Measurements from ENCODE around the gene GLOD4. TPM values are rescaled to one million over a fixed set of nuclear protein-coding genes. Genes with fewer than 3 reads are reported as not detected.
A peak's percentile ranks its signal among the peaks of the same experiment; 100 is the strongest.
"Not testable (repeated sequence)": the region's sequence is repeated elsewhere in the genome, so short reads cannot be mapped to it uniquely, and the experiment has no call there.

GLOD4 gene
- total RNA-seq, 2 experiments from 2014 or later = 57.8 to 64.8 TPM

DNA sequence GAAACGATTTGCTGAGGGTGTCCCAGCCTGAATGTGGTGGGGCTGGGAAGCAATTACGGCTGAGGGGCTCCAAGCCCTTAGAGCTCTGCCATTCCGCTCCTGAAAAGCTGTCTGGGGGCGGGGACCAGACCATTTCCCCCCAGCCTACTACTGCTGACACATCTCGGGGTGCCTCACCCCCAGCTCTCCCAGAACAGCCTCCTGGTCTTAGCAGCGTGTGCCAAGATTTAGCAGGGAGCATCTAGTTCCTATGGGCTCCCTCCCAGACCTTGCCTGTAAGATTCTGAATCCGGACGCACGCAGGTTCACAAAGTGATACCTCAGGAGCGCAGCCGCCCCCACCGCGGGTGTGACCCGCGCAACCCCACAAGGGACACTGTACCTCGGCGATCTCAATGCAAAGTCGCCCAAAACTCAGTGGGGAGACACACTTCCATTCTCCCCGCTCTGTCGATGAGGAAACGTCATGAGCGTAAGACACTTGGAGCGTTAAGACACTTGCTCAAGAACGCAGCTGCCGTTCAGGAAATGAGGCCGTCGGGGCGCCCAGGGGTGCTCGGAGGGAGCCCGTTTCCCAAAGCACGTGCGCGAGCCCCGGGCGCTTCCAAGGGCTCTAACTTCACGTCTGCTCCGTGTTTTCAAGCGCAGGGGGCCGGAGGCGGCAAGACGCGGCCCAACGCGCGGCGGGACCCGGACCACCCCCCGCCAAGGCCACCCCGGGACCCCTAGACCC, 30.6 kb downstream of the GLOD4 start:
- Mint-ChIP-seq H3K9me3 (peaks cover 4% of the 10 kb centered on the region), H3K36me3 (peaks cover 29% of the 10 kb centered on the region), H3K27me3 (no peaks in the 10 kb centered on the region), H3K27ac (peak overlapping the region; percentile 96), H3K4me1 (peaks cover 25% of the 10 kb centered on the region), H3K4me3 (peak overlapping the region; percentile 98)
- POLR2A ChIA-PET = interaction anchor here (0.6 to 3.3 kb wide), 6 partner anchors 15 to 229 kb away, joined by 3 to 21 read pairs (median 4); partner anchors contain the start of genes GLOD4, MRM3 and VPS53
- peak; percentile 74 for DNase-seq
- peak; percentile 51 for ATAC-seq (ENCODE audit: low read depth)

DNA sequence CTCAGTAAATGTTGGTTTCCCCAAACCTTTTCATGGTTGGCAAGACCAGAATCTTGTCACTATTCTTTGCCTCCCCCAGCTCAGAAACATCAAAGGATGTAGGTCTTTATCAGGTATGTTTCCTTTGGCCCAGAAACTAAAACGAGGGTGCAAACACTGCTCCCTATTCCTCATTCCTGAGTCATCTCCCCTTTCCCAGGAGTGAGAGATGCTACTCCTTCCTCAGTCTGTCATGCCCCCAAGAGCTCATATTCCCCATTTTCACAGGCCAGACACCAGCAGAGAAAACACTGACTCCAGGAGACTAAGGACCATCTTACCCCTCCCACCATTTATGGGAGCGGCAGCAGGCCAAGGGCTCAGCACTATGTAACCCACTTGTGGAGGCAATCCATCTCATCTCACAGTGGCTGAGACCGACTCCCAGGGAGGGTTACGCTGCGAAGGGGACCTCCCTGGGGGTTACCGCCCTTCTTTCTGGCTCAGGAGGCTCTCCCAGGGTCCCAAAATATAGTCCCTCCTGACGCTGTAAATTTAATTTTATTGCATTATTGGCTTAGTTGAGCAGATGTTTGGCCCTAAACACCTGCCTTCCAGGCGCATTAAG, 31.5 kb downstream of the GLOD4 start:
- H3K9me3 Mint-ChIP-seq = peaks cover 4% of the 10 kb centered on the region
- peaks cover 25% of the 10 kb centered on the region for H3K4me1 Mint-ChIP-seq
- POLR2A ChIA-PET = interaction anchor here (0.6 to 2.9 kb wide), 5 partner anchors 14 to 230 kb away, joined by 3 to 21 read pairs (median 3); partner anchors contain the start of gene VPS53
- DNase-seq (no peak), ATAC-seq (ENCODE audit: low read depth) (no peak)
- peak overlapping the region; percentile 44 for H3K27ac Mint-ChIP-seq
- H3K27me3 Mint-ChIP-seq = no peaks in the 10 kb centered on the region
- H3K4me3 Mint-ChIP-seq = peak overlapping the region; percentile 98
- peaks cover 28% of the 10 kb centered on the region for H3K36me3 Mint-ChIP-seq

DNA sequence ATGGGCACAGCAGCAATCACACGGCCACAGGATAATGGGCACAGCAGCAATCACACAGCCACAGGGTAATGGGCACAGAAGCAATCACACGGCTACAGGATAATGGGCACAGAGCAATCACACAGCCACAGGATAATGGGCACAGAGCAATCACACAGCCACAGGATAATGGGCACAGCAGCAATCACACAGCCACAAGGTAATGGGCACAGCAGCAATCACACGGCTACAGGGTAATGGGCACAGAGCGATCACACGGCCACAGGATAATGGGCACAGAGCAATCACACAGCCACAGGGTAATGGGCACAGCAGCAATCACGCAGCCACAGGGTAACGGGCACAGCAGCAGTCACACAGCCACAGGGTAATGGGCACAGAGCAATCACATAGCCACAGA, 32.7 kb downstream of the GLOD4 start:
- Mint-ChIP-seq H3K36me3 (peaks cover 29% of the 10 kb centered on the region), H3K4me3 (peak overlapping the region; percentile 27), H3K4me1 (peaks cover 25% of the 10 kb centered on the region)
- H3K27me3 Mint-ChIP-seq; ATAC-seq (ENCODE audit: low read depth); DNase-seq; H3K9me3 Mint-ChIP-seq; H3K27ac Mint-ChIP-seq: not testable (repeated sequence)
- POLR2A ChIA-PET = interaction anchor here (2.9 kb wide), 1 partner anchor 34 kb away, joined by 21 read pairs; the partner anchor contains the start of gene VPS53

DNA sequence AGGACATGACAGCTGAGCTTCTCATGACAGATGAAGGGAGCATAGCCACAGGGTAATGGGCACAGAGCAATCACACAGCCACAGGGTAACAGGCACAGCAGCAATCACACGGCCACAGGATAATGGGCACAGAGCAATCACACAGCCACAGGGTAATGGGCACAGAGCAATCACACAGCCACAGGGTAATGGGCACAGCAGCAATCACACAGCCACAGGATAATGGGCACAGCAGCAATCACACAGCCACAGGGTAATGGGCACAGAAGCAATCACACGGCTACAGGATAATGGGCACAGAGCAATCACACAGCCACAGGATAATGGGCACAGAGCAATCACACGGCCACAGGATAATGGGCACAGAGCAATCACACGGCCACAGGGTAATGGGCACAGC, 33.5 kb downstream of the GLOD4 start:
- ATAC-seq (ENCODE audit: low read depth); POLR2A ChIA-PET; H3K4me3 Mint-ChIP-seq; H3K9me3 Mint-ChIP-seq; DNase-seq; H3K27ac Mint-ChIP-seq; H3K27me3 Mint-ChIP-seq: not testable (repeated sequence)
- Mint-ChIP-seq H3K36me3 (peaks cover 33% of the 10 kb centered on the region), H3K4me1 (peaks cover 25% of the 10 kb centered on the region)

DNA sequence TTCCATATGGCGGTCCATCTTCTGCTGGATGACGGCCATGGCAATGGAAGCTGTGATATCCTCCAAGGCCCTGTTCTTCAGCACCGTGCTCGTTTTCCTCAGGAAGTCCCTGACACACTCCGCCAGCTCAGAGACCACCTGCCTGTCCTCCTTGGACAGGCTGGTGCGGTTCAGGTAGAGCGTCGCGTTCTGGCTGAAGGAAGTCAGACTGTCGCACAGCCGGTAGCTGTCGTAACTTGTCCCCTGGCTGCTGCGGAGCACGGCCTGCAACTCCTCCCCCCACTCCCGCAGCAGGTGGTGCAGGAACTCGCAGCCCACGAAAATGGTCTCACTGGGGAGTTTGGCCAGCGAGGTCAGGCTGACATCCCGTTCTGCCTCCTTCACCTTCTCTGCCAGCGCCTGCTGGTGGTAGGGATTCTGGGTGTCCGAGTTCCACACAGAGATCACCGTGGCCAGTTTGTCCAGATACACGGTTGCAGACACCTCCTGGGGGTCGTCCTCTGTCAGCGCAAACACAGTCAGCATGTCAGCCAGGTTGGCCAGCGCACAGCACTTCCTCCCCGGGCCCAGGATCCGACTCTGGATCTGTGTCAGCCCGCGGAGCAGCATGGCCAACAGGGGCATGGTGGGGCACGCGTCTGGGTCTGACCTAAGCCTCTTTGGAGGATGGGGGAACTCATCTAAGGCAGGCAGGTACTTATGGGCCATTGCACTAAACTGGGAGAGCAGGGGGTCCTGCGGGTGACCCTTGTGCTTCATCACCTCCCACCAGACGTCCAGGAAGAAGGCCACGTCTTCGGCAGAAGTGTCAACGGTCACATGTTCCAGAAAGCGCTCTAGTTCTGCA, 35.1 kb downstream of the GLOD4 start:
- no peak overlapping the region for H3K27ac Mint-ChIP-seq
- no peaks in the 10 kb centered on the region for H3K27me3 Mint-ChIP-seq
- ATAC-seq (ENCODE audit: low read depth) (no peak), DNase-seq (no peak)
- H3K36me3 Mint-ChIP-seq = peaks cover 36% of the 10 kb centered on the region
- H3K4me1 Mint-ChIP-seq = peaks cover 23% of the 10 kb centered on the region
- no peak overlapping the region for H3K4me3 Mint-ChIP-seq
- H3K9me3 Mint-ChIP-seq = peaks cover 4% of the 10 kb centered on the region
- POLR2A ChIA-PET = no interaction called here

DNA sequence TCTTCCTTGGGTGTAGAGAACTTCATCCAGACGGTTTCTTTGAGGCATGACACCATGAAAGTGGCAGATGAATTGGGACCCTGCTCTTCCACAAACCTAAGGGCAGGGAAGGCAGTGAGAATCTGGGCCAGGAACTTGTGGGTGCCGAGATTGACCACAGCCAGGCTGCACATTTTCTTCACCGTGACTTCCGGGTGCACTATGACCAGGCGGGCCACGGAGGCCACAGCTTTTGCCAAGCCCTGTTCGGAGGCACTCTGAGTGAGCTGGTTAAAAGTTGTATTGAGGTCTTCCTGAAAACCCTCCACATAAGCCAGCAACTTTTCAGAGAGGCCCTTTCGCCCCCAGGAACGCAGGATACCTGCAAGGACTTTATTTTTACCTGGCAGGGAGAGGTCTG, 35.9 kb downstream of the GLOD4 start:
- no peak overlapping the region for H3K4me3 Mint-ChIP-seq
- H3K4me1 Mint-ChIP-seq = peaks cover 21% of the 10 kb centered on the region
- ATAC-seq (ENCODE audit: low read depth) = no peak
- POLR2A ChIA-PET = interaction anchor here (1.2 kb wide), 1 partner anchor 13 kb away, joined by 4 read pairs; no protein-coding TSS in a partner anchor
- no peak overlapping the region for H3K27ac Mint-ChIP-seq
- peaks cover 41% of the 10 kb centered on the region for H3K36me3 Mint-ChIP-seq
- H3K9me3 Mint-ChIP-seq = peaks cover 4% of the 10 kb centered on the region
- no peaks in the 10 kb centered on the region for H3K27me3 Mint-ChIP-seq
- DNase-seq = no peak

DNA sequence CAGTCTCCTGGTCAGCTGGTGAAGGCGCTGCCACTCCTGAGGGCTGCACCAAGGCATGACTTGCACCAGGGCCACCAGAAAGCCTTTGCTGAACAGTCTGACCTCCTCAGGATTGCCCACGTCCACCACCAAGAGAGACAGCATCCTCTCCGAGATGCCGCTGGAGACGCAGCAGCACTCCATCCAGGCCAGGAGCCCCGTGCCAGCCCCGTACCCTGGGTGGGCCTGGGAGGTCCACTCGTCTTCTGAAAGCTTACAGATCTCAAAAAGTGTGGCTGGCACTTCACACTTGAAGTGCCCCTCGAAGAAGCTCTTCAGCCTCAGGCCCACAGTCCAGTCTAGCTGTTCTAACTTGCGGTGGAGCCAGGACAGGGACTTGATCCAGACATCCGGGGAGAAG, 36.7 kb downstream of the GLOD4 start:
- ATAC-seq (ENCODE audit: low read depth) = no peak

DNA sequence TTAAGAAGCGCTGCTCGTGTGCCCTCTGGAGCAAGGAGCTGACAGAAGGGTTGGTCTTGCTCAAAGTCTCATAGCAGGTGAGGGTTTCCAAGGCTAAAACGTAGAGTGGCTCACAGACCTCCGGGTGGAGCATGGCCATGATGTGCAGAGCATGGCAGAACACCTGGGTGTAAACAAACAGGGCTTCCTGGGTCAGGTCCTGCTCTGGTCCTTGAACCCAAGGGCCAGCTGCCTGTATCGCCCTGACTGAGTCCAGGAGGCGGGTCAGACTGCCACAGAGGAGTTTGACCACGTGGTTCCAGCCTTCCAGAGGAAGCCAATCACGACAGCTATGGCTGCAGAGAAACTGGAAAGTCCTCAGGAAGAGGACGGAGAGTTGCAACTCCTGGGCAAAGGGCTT, 37.1 kb downstream of the GLOD4 start:
- H3K4me1 Mint-ChIP-seq = peaks cover 17% of the 10 kb centered on the region
- H3K9me3 Mint-ChIP-seq = peaks cover 4% of the 10 kb centered on the region
- DNase-seq (no peak), ATAC-seq (ENCODE audit: low read depth) (no peak)
- no peak overlapping the region for H3K4me3 Mint-ChIP-seq
- no peak overlapping the region for H3K27ac Mint-ChIP-seq
- no peaks in the 10 kb centered on the region for H3K27me3 Mint-ChIP-seq
- POLR2A ChIA-PET = interaction anchor here (1.2 kb wide), 1 partner anchor 12 kb away, joined by 4 read pairs; no protein-coding TSS in a partner anchor
- peaks cover 42% of the 10 kb centered on the region for H3K36me3 Mint-ChIP-seq

More for the DNA sequence above, 36.7 kb downstream of the GLOD4 start:
- Mint-ChIP-seq H3K27ac (no peak overlapping the region), H3K9me3 (peaks cover 4% of the 10 kb centered on the region), H3K4me3 (no peak overlapping the region), H3K27me3 (no peaks in the 10 kb centered on the region), H3K4me1 (peaks cover 17% of the 10 kb centered on the region), H3K36me3 (peaks cover 45% of the 10 kb centered on the region)
- no peak for DNase-seq
- POLR2A ChIA-PET = interaction anchor here (1.2 kb wide), 1 partner anchor 12 kb away, joined by 4 read pairs; no protein-coding TSS in a partner anchor

DNA sequence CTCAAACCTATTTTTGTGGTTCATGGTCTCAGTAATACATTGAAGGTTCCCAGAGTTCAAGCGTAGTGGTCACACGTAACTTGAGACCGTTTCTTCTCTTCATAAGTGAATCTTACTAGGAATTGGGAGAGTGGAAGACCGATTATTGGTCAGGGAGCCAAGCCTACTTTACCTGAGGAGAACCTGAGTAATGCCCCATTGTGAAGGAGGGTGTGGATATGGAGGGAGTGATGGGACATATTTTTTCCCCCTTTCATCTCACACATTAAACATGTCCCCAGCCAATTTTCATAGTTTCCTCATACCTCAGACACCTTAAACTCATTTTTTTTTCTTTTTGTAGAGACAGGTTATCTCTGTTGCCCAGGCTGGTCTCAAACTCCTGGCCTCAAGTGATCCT, 38.9 kb downstream of the GLOD4 start:
- Mint-ChIP-seq H3K36me3 (peaks cover 31% of the 10 kb centered on the region), H3K4me1 (peaks cover 13% of the 10 kb centered on the region), H3K27ac (peak overlapping the region; percentile 56), H3K4me3 (no peak overlapping the region), H3K27me3 (no peaks in the 10 kb centered on the region), H3K9me3 (no peaks in the 10 kb centered on the region)
- DNase-seq (no peak), ATAC-seq (ENCODE audit: low read depth) (no peak)
- POLR2A ChIA-PET = interaction anchor here (0.7 kb wide), 1 partner anchor 38 kb away, joined by 3 read pairs; no protein-coding TSS in a partner anchor

DNA sequence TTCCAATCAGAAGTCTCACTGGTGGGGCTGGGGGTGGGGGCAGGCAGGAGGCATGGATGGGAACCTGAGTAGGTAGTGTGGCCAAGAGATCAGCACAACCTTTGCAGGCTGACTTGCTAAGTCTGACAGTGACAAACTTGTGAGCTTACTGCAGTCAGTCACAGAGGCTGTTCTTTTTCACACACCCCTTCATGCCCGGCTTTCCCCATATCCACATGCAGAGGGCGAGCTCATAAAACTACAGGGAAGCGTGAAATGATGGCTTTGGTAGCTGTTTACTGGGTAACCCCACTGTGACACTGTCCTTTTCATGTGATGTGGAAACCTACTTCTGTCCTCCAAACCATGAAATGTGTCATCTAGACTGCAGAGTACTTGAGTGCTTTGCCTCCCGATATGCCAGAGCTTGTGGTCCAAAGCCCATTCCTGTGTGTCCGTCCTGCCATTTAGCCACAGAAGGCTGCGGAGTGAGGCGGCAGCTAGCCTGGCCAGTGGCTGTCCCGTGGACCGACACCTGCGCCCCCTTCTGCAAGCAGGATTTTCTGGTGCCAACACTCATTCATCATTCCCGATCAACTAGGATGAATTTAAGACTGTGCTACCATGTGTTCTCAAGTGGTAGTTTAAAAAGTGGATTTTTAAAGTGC, 39.8 kb downstream of the GLOD4 start:
- Mint-ChIP-seq H3K27me3 (no peaks in the 10 kb centered on the region), H3K9me3 (no peaks in the 10 kb centered on the region), H3K27ac (no peak overlapping the region), H3K36me3 (peaks cover 31% of the 10 kb centered on the region), H3K4me3 (no peak overlapping the region), H3K4me1 (peaks cover 13% of the 10 kb centered on the region)
- POLR2A ChIA-PET = no interaction called here
- ATAC-seq (ENCODE audit: low read depth) (no peak), DNase-seq (no peak)

DNA sequence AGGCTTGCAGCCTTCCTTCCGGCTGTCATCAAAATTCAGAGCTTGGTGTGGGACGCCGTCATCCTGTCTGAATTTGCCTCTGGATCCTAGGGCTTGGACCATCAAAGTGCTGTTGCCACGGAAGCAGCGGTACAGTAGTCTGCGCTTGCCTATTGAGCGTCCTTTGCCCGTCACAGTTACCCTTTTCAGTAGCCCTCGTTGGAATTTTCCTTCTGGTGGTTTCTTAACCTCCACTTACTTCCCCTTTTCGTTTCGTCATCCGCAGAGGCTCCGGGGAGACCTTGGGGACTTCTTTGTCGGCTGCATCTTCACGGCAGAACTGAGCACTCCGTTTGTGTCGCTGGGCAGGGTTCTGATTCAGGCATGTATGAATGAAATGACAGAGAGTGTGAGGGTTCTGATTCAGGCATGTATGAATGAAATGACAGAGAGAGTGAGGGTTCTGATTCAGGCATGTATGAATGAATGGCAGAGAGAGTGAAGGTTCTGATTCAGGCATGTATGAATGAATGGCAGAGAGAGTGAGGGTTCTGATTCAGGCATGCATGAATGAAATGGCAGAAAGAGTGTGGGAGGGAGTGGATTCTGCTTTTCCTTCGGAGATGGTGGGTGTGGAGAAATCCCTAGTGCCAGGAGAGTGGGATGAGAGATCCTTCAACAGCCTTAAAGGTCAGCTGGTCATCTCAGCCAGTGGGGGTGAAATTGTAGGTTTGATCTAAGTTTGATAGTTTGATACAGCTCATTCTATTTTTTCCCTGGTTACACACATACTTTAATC, 41.7 kb downstream of the GLOD4 start:
- Mint-ChIP-seq H3K27me3 (no peaks in the 10 kb centered on the region), H3K9me3 (no peaks in the 10 kb centered on the region), H3K4me3 (peak overlapping the region; percentile 5), H3K4me1 (peaks cover 13% of the 10 kb centered on the region), H3K27ac (peak overlapping the region; percentile 75), H3K36me3 (peaks cover 38% of the 10 kb centered on the region)
- POLR2A ChIA-PET = no interaction called here
- no peak for DNase-seq
- ATAC-seq (ENCODE audit: low read depth) = peak; percentile 52

DNA sequence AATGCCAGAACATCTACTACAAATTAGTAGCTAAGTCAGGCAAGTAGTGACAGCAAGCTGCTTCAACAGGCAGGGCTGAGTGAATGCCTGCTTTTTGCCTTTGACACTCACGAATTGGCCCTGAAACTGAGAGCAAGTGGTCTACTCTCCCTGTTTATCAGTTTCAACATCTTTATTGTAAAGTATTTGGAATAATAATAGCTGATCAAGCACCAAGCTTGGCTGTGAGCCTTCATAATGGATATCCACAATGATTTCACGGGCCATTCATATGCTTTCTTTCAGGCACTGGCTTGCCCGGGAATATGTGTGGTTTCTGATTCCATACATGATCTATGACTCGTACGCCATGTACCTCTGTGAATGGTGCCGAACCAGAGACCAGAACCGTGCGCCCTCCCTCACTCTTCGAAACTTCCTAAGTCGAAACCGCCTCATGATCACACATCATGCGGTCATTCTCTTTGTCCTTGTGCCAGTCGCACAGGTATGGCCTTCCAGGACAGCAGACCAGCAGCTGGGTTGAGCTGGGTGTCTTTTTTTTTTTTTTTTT, 44.4 kb downstream of the GLOD4 start:
- Mint-ChIP-seq H3K27ac (no peak overlapping the region), H3K4me1 (peaks cover 24% of the 10 kb centered on the region), H3K9me3 (no peaks in the 10 kb centered on the region), H3K36me3 (peaks cover 41% of the 10 kb centered on the region), H3K4me3 (no peak overlapping the region), H3K27me3 (no peaks in the 10 kb centered on the region)
- no peak for ATAC-seq (ENCODE audit: low read depth)
- DNase-seq = no peak
- POLR2A ChIA-PET = interaction anchor here (1.3 kb wide), 1 partner anchor 14 kb away, joined by 3 read pairs; no protein-coding TSS in a partner anchor

Data from activated naive CD8-positive, alpha-beta T cell treated with anti-CD3 and anti-CD28 coated beads, Interleukin-2, amount 10 ng/mL, durations not matched to agents 7 days and 5 days (primary cell).